Measurements from ENCODE around the gene ANKS1B.

Gene ANKS1B

GRCh38 chr12:98830657-98831056 lies 1154.1 kb downstream of the ANKS1B start:
- DNase-seq = no peak

DNA sequence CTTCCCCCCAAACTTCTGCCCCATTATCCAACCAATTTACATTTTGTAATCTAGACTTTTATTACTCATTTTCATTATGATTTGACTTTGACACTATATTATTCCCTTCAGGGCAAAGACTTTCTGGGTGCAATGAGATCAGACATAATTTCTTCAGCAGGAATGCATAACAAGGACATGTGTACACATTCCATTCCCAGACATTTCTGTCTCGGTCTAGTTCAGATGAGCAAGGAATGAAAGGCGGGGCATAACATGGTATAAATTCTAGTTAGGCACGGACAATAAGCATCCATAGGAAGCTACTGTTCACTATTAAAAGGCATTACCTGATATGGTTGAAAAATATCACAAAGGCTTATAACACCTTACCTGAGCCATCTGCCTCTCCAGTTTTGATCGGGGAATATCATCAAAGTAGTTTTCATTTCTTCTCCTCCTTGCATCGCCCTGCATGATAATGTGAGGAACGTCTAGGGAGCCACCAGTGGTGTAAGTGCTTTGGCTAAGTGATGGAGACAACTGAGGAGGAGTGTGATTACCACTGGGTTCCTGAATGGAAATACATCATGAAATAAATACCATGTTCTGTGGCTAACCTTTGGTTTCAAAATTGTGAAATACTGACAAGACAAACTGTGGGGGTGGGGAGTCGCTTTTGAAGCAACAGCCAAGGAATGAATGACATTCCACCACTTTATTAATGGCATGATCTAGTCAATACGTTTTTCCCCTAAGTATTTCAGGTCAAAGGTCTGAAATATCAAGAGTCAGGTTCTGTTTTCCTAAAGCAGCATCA lies 1155.7 kb downstream of the ANKS1B start:
- DNase-seq = no peak

DNA sequence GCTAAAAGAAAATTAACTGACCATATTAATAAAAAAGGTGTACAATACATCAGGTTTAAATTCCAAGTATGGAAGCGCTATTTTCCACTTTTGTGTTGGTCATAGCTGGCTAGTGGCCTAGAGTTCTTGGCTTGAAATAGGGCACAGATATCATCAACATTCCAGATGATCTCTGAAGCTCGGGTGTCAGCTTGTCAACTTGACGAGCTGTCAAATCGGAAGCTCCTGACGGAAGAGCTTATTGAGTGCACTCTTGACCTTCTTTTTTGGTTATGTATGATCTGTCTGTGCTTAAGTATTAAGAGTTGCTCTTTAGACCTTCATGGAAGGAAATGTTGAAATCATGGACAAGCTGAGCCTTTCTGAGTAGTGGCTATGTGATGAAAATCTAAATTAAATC lies 1161.7 kb downstream of the ANKS1B start:
- DNase-seq = no peak

DNA sequence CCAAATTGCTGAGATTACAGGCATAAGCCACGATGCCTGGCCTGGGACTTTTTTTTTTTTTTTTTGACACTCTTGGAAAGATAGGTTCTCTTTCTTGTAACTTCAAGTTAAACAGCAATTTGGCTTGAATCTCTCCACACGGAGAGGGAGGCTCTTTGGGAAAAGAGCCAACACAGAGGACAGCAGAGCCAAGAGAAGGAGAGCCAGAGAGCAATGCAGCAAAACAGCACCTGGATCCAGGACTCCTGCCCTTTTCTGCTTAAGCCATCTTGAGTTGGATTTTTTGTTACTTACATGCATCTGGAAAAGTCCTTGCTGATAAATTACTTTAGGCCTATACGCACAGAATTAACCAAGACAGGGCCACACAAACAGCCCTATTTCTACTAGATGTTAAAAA lies 1162.9 kb downstream of the ANKS1B start:
- no peak for DNase-seq

DNA sequence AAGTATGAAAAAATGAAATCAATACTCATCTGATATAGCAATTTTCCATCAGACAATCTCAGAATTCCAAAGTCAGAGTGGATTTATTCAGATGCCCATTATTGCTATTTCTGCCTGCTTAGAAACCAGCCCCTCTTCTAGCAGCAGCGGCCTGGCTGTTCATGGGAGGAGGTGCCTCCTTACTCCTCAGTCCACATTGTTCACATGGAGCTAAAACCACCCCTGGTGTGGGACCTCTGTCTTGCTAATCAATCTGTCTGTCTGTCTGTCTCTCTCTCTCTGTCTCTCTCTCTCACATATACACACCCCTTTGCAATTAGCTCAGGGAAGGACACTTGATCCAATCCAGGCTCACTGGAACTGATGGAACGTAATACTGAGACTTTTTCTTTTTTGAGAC lies 1163.5 kb downstream of the ANKS1B start:
- DNase-seq = no peak

- no peak for DNase-seq
These were observed 1164.8 kb downstream of the ANKS1B start for GRCh38 chr12:98819821-98820404.

DNA sequence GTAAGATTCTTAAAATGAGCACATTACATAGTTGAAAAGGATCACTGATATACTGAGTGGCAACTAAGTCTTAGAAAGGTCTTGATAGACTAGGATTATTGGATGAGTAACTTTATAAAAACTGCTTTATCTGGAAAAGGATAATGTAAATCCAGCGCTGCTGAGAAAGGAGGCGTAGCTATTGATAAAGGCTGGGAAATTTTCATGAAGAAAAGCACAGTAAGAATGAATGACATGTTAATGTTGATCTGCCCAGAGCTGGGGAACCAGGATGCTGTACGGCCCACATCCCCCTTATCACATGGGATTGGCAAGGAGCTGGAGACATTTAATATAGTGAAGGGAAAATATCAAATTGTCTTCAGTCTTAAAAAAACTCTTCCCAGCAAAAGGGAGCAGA lies 1165.7 kb downstream of the ANKS1B start:
- DNase-seq = no peak

GRCh38 chr12:98818239-98818638 lies 1166.5 kb downstream of the ANKS1B start:
- no peak for DNase-seq

DNA sequence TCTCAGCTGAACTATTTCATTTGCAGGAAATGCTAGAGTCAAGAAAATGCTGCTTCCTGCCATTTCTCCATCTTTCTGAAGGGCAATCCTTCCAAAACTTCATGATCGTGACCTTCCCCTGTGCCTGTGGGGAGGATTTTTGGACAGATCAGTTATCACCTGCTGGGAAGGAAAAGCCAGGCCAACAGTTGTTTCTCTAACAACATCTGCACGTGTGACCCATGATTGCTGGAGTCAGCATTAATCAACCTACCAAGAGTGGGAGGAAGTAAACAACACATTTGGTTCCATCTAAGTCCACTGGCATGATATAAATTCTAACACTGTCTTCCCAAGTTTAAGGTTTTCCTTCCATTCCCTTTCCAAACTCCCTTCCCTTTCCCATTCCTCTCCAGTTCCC lies 1167.0 kb downstream of the ANKS1B start:
- DNase-seq = no peak

DNA sequence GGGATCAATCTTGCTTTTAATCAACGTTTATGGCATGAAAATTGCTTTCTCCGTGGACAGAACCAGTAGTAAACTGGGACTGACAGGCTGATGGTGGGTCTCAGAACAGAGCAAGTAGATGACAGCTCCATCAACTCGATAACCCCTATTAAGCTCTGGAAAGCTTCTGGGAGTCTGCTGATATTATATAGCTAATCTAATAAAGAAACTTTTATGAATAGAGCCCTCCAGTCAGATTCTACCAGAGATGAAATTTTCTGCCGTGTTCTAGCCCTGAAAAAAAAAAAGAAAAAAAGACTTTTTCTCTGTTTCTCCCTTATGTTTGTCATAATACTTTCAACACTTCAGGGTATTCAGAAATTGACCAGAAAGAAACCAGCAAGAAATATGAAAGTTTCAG lies 1168.0 kb downstream of the ANKS1B start:
- DNase-seq = no peak

DNA sequence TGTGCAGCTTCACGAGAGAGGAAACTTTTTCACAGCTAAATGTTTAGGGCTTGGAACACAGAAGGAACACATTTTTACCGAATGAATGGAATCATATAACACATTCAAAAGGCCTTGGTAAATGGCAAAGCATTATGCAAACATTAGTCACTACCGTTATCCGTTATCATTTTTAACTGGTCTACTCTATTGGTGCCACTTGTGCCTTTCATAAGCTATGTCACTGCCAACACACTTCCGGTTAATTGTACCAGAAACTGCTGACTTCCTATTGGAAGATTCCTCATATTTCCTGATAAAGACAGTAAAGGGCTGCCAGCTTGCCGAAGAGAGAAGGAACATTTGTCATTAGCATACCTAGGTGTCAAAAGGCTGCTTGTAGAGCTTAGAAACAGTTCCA lies 1170.5 kb downstream of the ANKS1B start:
- no peak for DNase-seq

- DNase-seq = no peak
These were observed 1172.5 kb downstream of the ANKS1B start for GRCh38 chr12:98812225-98812624.

GRCh38 chr12:98808243-98808875 lies 1176.4 kb downstream of the ANKS1B start:
- no peak for DNase-seq

- no peak for DNase-seq
These were observed 1177.5 kb downstream of the ANKS1B start for GRCh38 chr12:98807187-98807586.

GRCh38 chr12:98803468-98804209 lies 1181.1 kb downstream of the ANKS1B start:
- no peak for DNase-seq

DNA sequence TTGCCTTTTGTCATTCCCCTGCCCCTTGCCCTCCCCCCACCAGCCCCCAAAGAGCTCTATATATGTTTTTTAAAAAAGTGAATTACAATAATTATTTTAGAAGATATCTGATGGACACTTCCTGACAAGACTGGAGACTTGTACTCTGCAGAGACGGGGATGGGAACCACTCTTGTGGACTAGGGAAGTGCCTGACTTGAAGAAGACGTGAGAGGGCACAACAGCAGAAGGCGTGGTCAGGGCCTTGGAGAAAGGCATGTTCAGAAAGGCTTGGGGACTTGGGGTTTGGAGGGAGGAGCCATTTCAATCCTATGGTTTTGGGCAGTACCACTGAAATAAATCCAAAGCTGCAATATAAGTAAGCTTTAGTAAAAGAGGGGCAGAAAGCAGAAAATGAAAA lies 1184.9 kb downstream of the ANKS1B start:
- no peak for DNase-seq

GRCh38 chr12:98799146-98799810 lies 1185.5 kb downstream of the ANKS1B start:
- no peak for DNase-seq

GRCh38 chr12:98797200-98797599 lies 1187.5 kb downstream of the ANKS1B start:
- no peak for DNase-seq

DNA sequence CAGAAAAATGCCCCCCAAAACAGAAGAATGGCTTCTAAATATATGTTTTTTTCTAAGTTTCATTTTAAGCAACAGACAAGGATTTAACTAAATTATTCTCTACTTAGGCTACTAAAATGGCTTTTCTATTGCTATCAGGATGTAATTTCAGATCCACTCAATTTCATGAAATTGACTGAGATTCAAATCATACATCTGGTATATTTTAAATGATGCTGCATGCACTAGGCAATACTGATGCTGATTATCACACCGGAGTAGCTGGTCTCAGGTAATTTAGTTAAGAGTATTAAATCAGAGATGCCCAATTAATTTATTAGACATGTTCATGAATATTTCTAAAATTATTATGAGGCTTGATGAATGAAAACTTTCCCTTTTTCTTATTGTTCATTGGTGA lies 1188.0 kb downstream of the ANKS1B start:
- no peak for DNase-seq

- DNase-seq = no peak
These were observed 1191.6 kb downstream of the ANKS1B start for GRCh38 chr12:98793121-98793520.

DNA sequence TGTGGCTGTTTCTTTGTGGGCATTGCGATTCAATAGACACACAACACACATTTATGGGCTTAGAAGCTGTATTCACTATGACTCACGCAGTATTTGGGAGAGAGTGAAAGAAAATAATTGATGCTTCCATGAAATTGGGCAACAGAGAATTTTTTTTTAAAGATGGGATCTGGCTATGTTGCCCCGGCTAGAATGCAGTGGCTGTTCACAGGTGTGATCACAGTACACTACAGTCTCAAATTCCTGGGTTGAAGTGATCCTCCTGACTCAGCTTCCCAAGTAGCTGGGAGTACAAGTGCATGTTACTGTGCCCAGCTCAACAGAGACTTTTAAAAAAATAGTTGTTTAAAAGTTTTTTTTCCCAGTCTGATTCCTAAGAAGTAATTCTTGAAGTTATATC lies 1193.3 kb downstream of the ANKS1B start:
- DNase-seq = no peak

- no peak for DNase-seq
These were observed 1196.3 kb downstream of the ANKS1B start for GRCh38 chr12:98788396-98788795.

DNA sequence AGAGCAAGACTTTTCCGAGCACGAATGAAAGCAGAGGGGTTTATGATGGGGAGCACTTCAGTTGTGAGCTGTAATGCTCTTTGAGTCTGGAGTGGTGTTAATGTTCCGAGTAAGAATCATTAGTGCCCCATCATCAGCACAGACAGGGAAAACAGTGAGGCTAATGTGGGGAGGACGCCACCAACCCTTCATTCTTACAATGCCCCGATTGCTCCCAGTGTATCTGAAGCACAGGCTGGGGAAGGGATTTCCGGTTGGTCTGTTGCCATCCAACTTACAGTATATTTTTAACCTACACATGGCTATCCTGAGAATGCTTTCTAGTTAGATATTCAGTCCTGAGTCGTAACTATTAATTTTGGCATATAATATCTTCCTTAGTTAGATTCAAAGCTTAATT lies 1198.1 kb downstream of the ANKS1B start:
- DNase-seq = no peak
